HEK293 (cell line): Measurements from ENCODE around the gene MUC5AC.

Source experiments
- CTCF ChIP-seq: fragments of 450-650 bp; formaldehyde crosslinking; IDR thresholded peaks from 2 replicates; pipeline ENCODE4 v1.5.1; 2016; ENCODE audit warnings: missing biosample characterization, missing genetic modification characterization
- REST ChIP-seq: fragments of 450-650 bp; formaldehyde crosslinking; IDR thresholded peaks from 2 replicates; pipeline ENCODE4 v1.5.1; 2016; ENCODE audit warnings: missing biosample characterization, missing genetic modification characterization
- ZNF18 ChIP-seq: fragments of 450-650 bp; formaldehyde crosslinking; IDR thresholded peaks from 2 replicates; pipeline ENCODE4 v1.5.1; 2016; ENCODE audit warnings: missing biosample characterization, missing genetic modification characterization
- ZNF274 ChIP-seq, 2 experiments: fragments of 200-500 bp in 1 of 2; fragments of 450-650 bp in 1 of 2; sonication (Bioruptor generic) in 1 of 2; formaldehyde crosslinking in 1 of 2; IDR thresholded peaks; 2 replicates each; pipeline versions ENCODE4 v1.5.1 to v1.6.1; 2014 to 2016; ENCODE audit warnings: borderline replicate concordance in 1 of 2, inconsistent platforms in 1 of 2, low read length in 1 of 2, missing biosample characterization in 1 of 2, missing genetic modification characterization in 1 of 2
- ZNF626 ChIP-seq: fragments of 450-650 bp; sonication (Bioruptor Pico); formaldehyde crosslinking; IDR thresholded peaks from 2 replicates; pipeline ENCODE4 v1.5.1; 2018; ENCODE audit warnings: missing biosample characterization, missing genetic modification characterization, inconsistent platforms
- ZNF654 ChIP-seq: fragments of 450-650 bp; formaldehyde crosslinking; IDR thresholded peaks from 2 replicates; pipeline ENCODE4 v1.5.1; 2016; ENCODE audit warnings: low read depth, missing biosample characterization, missing genetic modification characterization

- TF ChIP-seq CTCF (no peak), ZNF654 (tag by site-specific recombination) (no peak), ZNF274 (IDR thresholded peaks at IDR 0.05; ENCODE audit: low read length) (no peak), ZNF274 (tag by site-specific recombination; IDR thresholded peaks at IDR 0.05; ENCODE audit: borderline replicate concordance) (no peak), ZNF18 (tag by site-specific recombination) (no peak), REST (tag by site-specific recombination) (no peak), ZNF626 (tag by site-specific recombination) (no peak)
Observed at GRCh38 chr11:1165256-1166041, 7.7 kb downstream of the MUC5AC start.
